ENCODE data around the gene ZSCAN2. TPM values are rescaled to one million over a fixed set of nuclear protein-coding genes. Genes with fewer than 3 reads are reported as not detected.

Gene ZSCAN2
- total and polyA plus RNA-seq, 2 of the 8 experiments (the other 6 are each of a cell fraction or from before 2014, with no cell fraction given) = 23.6 to 52.4 TPM

- 89% methylated on average over 9 of the region's 9 CpGs; no CpG with 5 or more reads in 1 of the 2 experiments for WGBS, 2 experiments (ENCODE audit: extremely low coverage in 1 of 2, insufficient coverage in 1 of 2, insufficient read length in 1 of 2, insufficient replicate concordance in 2 of 2, low coverage in 1 of 2, low lambda C conversion rate in 2 of 2, missing lambda C conversion rate in 1 of 2)
- CTCF ChIA-PET (ENCODE audit: partially characterized antibody) = interaction anchor here (0.6 to 6.0 kb wide), 13 partner anchors 9 to 724 kb away, joined by 3 to 42 read pairs (median 3); no protein-coding TSS in a partner anchor
- no peak overlapping the region for H3K27ac ChIP-seq (ENCODE audit: low read depth, low read length)
- H2AK5ac ChIP-seq (ENCODE audit: low read depth, low read length) = no peak overlapping the region
- no peak overlapping the region for H2BK5ac ChIP-seq (ENCODE audit: low read depth, low read length)
- H3K79me2 ChIP-seq (ENCODE audit: control insufficient read depth in 1 of 2, insufficient read depth in 2 of 2, low read length in 2 of 2) = no peaks in the 10 kb centered on the region
- no peak overlapping the region for H4K8ac ChIP-seq (ENCODE audit: extremely low read depth, insufficient read depth, low read length)
- H2BK20ac ChIP-seq (ENCODE audit: low read length) = no peak overlapping the region
- H4K5ac ChIP-seq (ENCODE audit: insufficient read length, low read depth, low read length) = no peak overlapping the region
- no peak for FAIRE-seq
- H3K4ac ChIP-seq (replicated peaks; ENCODE audit: insufficient read length, low read depth, low read length) = no peak overlapping the region
- H3K36me3 ChIP-seq (ENCODE audit: control insufficient read depth in 2 of 4, insufficient read depth in 4 of 4, low read length in 3 of 4) = no peaks in the 10 kb centered on the region
- no peak overlapping the region for H2AFZ ChIP-seq (ENCODE audit: low read length)
- peaks cover 0 to 17% (median 2%) of the 10 kb centered on the region in 4 experiments; a peak in 5 of 7 replicates for H3K27me3 ChIP-seq (replicated peaks in 1 of 4; ENCODE audit: control insufficient read depth in 3 of 4, extremely low read depth in 1 of 4, insufficient read depth in 3 of 4, low read length in 3 of 4)
- H3K18ac ChIP-seq (ENCODE audit: extremely low read depth, low read length) = no peak overlapping the region
- H3K4me3 ChIP-seq (ENCODE audit: extremely low read depth in 1 of 4, insufficient read depth in 2 of 4, low read depth in 3 of 4, low read length in 4 of 4) = no peak overlapping the region
- H3K9me3 ChIP-seq (ENCODE audit: insufficient read depth in 2 of 2, low read depth in 1 of 2, low read length in 1 of 2) = no peaks in the 10 kb centered on the region
- no peaks in the 10 kb centered on the region; the same call in 1 of the 2 replicates for H3K79me1 ChIP-seq (ENCODE audit: low read depth, low read length)
- H3K23me2 ChIP-seq (ENCODE audit: low read depth, low read length) = peaks cover 14% of the 10 kb centered on the region
- H2BK12ac ChIP-seq (ENCODE audit: low read depth, low read length) = no peak overlapping the region
- no peak overlapping the region for H3K9ac ChIP-seq (replicated peaks in 1 of 4; ENCODE audit: extremely low read depth in 1 of 4, low read depth in 3 of 4, low read length in 3 of 4)
- H4K91ac ChIP-seq (replicated peaks; ENCODE audit: insufficient read length, low read length) = no peak overlapping the region
- POLR2A ChIA-PET (ENCODE audit: partially characterized antibody) = interaction anchor here (0.8 to 9.2 kb wide), 7 partner anchors 9 to 27 kb away, joined by 4 to 134 read pairs (median 6); partner anchors contain the start of genes WDR73 and ZSCAN2
- H3K4me2 ChIP-seq (ENCODE audit: insufficient read depth in 1 of 2, low read depth in 2 of 2, low read length in 2 of 2) = no peak overlapping the region
- no peak overlapping the region for H3K23ac ChIP-seq (ENCODE audit: insufficient read length)
- peaks cover 0 to 5% of the 10 kb centered on the region in 2 experiments for H4K20me1 ChIP-seq (replicated peaks in 1 of 2; ENCODE audit: control insufficient read depth in 1 of 2, insufficient read depth in 2 of 2, low read length in 2 of 2)
- H3K4me1 ChIP-seq (replicated peaks in 1 of 4; ENCODE audit: control insufficient read depth in 3 of 4, insufficient read depth in 4 of 4, low read length in 3 of 4) = peaks cover 0 to 3% (median 0%) of the 10 kb centered on the region in 4 experiments; a peak in 2 of 7 replicates
- H3K56ac ChIP-seq (replicated peaks; ENCODE audit: insufficient read length, low read depth, low read length) = no peak overlapping the region
- H3K14ac ChIP-seq (ENCODE audit: insufficient read length) = no peak overlapping the region
- no peak overlapping the region for H2BK15ac ChIP-seq (ENCODE audit: low read length)
- no peak overlapping the region for H2BK120ac ChIP-seq (replicated peaks; ENCODE audit: low read depth, low read length)
- no peak for DNase-seq (ENCODE audit: low read depth in 1 of 2, low spot score in 2 of 2)
- TF ChIP-seq CHD1 (IDR thresholded peaks at IDR 0.05; ENCODE audit: low read depth, low read length) (no peak), TAF1 (IDR thresholded peaks at IDR 0.05; ENCODE audit: low read depth, low read length) (no peak)
Observed at GRCh38 chr15:84629033-84629432, 28.2 kb downstream of the ZSCAN2 start.

Measured in H1 (cell line).